ENCODE results near the gene PAQR4.

PAQR4 gene

DNA sequence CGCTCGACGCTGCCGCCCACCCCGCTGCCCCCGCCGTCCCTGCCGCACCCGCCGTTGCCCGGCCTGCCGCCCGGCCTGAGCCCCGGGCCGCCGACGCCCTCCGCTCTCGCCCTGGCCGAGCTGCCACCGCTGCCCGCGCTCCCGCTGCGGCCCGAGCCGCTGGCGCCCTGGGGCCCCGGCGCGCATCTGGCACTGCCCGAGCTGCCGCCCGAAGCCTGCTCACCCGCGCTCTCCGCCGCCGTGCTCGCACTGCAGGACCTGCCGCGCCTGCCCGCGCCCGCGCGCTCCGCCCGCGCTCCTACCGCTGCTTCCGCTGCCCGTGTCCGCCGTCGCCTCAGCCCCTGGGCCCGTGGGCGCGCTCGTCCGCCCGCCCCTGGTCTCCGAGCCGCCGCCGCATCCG is 35.2 kb downstream of the PAQR4 start:
- no peak overlapping the region for H3K4me3 ChIP-seq (ENCODE audit: control insufficient read depth, low read depth, low read length)
- no peak for DNase-seq (ENCODE audit: low read depth)
- TF ChIP-seq, protein P1, sequence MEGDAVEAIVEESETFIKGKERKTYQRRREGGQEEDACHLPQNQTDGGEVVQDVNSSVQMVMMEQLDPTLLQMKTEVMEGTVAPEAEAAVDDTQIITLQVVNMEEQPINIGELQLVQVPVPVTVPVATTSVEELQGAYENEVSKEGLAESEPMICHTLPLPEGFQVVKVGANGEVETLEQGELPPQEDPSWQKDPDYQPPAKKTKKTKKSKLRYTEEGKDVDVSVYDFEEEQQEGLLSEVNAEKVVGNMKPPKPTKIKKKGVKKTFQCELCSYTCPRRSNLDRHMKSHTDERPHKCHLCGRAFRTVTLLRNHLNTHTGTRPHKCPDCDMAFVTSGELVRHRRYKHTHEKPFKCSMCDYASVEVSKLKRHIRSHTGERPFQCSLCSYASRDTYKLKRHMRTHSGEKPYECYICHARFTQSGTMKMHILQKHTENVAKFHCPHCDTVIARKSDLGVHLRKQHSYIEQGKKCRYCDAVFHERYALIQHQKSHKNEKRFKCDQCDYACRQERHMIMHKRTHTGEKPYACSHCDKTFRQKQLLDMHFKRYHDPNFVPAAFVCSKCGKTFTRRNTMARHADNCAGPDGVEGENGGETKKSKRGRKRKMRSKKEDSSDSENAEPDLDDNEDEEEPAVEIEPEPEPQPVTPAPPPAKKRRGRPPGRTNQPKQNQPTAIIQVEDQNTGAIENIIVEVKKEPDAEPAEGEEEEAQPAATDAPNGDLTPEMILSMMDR (IDR thresholded peaks at IDR 0.05; ENCODE audit: control insufficient read depth, insufficient read depth, low read depth, low read length, missing control alignments) = no peak

DNA sequence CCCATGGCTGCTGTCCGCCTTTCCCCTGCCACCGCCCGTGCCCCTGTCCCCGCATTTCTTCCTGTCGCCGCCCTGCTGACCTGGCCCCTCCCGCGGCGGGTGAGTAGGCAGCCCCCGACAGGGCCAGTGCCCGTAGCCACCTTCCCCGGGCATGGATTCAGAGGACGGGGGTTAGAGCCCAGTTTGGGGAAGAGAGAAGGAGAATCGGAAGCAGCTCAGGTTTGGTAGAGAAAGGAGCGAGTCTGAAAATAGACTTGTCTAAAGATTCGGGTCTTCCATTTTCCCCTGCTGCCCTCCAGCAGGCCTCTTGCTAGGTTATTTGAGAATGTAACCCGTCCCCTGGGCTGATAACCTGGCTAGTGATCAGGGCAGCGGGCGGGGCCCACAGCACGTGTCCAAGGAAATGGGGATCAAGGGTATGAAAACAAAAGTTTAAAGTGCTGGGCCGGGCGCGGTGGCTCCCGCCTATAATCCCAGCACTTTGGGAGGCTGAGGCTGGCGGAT is 35.7 kb downstream of the PAQR4 start:
- TF ChIP-seq, protein P1 (IDR thresholded peaks at IDR 0.05; ENCODE audit: control insufficient read depth, insufficient read depth, low read depth, low read length, missing control alignments) = no peak
- no peak for DNase-seq (ENCODE audit: low read depth)
- H3K4me3 ChIP-seq (ENCODE audit: control insufficient read depth, low read depth, low read length) = peak overlapping the region; percentile 5; the same call in 1 of the 2 replicates

DNA sequence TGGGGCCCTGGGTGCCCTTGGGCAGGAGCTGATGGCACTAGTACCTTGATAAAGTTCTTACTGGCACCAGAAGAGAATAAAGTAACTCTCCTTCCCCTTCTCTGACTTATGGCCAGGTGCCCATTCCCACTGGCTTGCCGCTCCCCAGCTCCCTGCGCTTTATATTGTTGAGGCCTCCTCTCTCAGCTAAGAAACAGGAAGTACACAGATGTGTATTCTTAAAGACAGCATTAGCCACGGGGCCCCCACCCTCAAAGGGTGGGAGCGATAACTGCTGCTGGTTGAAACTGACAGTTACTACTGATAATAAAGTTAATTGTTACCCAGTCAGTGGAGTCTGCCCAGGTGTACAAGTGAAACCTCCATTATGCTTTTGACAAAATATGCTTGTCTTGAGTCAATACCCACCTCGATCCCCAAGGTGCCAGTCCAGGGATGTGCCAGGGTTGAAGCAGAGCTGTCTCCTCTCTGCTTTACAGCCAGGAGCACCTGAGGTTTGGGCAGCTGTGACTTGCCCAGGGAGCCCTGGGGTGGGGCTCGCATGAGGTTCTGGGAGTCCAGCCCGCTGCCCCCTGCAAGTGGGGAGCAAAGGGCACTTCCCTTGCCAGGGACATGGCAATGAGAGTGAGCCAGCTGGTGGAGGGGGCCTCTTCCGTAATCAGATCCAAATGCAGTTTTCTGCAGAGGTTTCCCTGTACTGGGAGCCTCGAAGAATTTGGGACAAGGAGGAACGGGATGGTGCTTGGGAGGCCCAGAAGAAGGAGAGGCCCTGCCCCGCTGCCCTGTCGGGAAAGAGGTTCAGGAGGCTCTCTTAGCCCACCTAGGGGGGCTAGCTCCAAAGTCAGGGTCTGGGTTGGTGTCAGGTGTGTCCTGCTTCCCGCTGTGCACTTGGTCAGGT is 38.2 kb downstream of the PAQR4 start:
- no peak overlapping the region for H3K4me3 ChIP-seq (ENCODE audit: control insufficient read depth, low read depth, low read length)
- TF ChIP-seq, protein P1 (IDR thresholded peaks at IDR 0.05; ENCODE audit: control insufficient read depth, insufficient read depth, low read depth, low read length, missing control alignments) = no peak
- DNase-seq (ENCODE audit: low read depth) = no peak

DNA sequence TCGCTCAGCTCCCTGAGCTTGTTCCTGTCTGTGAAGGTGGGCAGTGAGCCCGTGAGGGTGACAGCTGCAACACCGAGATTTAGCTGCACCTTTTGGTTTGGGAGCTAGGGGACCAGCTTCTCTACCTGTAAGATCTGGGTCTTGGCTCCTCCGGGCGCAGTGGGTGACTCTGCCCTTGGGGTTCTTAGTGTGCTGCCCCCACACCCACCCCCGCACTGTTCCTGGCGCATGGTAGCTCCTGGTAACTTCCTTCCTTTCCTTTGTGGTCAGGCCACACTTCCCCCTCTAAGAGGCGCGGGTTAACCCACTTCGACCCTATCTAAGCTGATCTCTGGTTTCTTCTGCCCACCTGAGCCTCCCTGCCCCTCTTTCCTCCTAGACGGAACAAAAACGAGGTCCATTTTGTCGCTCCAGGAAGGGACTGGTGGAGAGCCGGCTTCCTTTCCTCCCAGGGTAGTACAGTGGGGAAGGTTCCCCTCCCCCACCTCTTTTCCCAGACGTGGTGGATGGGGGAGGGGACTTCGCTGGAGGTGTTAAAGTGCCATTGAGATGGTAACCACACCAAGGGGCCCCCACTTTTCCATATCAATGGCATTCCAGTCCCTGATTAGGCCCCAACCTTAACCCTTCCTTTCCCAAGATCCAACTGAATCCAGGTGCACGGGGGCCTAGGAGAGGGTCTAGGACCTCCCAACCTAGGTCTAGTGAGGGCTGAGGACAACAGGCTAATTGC is 39.0 kb downstream of the PAQR4 start:
- H3K4me3 ChIP-seq (ENCODE audit: control insufficient read depth, low read depth, low read length) = no peak overlapping the region
- no peak for DNase-seq (ENCODE audit: low read depth)
- TF ChIP-seq, protein P1 (IDR thresholded peaks at IDR 0.05; ENCODE audit: control insufficient read depth, insufficient read depth, low read depth, low read length, missing control alignments) = no peak

DNA sequence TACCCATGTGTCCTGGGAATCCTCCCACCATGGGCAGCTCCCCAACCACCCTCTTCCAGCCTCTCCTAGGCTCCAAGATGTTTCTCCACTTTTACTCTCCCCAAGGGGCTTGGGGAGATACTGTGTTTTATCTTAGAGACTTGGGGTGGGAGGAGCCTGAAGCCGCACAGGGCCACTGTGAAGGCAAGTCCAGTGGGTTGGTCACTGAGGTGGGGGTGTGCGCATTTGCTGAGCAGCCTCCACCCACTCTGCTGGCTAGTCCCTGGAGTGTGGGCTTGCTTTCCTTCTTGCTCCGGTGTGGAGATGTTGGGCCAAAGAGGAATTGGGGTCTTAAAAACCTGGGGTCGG is 39.5 kb downstream of the PAQR4 start:
- H3K4me3 ChIP-seq (ENCODE audit: control insufficient read depth, low read depth, low read length) = no peak overlapping the region
- TF ChIP-seq, protein P1 (IDR thresholded peaks at IDR 0.05; ENCODE audit: control insufficient read depth, insufficient read depth, low read depth, low read length, missing control alignments) = no peak
- DNase-seq (ENCODE audit: low read depth) = no peak

DNA sequence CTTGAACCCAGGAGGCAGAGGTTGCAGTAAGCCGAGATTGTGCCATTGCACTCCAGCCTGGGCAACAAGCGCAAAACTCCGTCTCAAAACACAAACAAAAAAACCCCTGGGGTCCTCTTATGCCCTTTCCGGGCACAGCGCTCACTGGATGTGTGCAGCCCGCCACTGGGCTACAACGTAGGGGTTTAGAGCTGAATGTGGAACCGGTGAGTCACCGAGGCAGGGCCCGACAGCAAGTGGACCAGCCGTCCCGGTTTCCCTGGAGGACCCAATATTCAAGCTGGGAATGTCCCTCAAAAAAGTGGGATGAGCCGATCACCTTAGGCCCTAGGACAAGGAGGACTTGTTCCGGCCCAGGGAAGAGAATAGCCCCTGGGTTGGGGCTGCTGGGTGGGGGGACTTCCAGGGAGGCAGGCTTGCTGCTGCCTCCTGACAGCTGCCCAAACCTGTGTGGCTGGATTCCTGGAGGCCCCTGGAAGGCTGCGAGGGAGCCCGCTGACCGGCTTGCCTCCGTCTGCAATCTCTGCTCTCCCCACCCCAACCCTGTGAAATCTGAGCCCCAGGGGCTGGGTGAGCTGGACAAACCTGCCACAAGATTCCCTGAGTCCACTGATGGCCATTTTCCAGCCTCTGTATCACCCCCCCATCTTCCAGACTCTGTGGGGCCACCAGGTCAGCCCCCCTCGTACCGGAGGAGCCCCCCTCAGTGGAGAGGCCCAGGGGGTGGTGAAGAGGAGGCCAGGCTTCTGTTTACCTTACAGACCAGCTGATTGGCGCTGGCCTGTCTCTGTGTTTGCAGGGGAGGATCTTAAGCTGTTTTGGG is 40.6 kb downstream of the PAQR4 start:
- TF ChIP-seq, protein P1 (IDR thresholded peaks at IDR 0.05; ENCODE audit: control insufficient read depth, insufficient read depth, low read depth, low read length, missing control alignments) = no peak

More for the DNA sequence above, 40.6 kb downstream of the PAQR4 start:
- H3K4me3 ChIP-seq (ENCODE audit: control insufficient read depth, low read depth, low read length) = no peak overlapping the region
- no peak for DNase-seq (ENCODE audit: low read depth)
